CD4-positive, alpha-beta T cell (primary cell): ENCODE data around the gene KMT2C. TPM values are rescaled to one million over a fixed set of nuclear protein-coding genes. Genes with fewer than 3 reads are reported as not detected.

Source experiments
- ATAC-seq: fragments of 200-7000 bp; cut with Tn5 transposase; one replicate; pipeline ENCODE4 v1.10.0; 2022; ENCODE audit warnings: mild to moderate bottlenecking; ENCODE audit not compliant: poor library complexity
- CTCF ChIA-PET: fragments of 350-600 bp; sonication (Branson Sonifier 250); formaldehyde crosslinking; loops from one replicate; lab custom pipeline; 2021; ENCODE audit warnings: antibody characterized with exemption, inconsistent platforms; lab: Charles Lee
- POLR2A ChIA-PET: fragments of 350-600 bp; sonication (Branson Sonifier 250); formaldehyde crosslinking; loops from one replicate; lab custom pipeline; 2021; ENCODE audit warnings: antibody characterized with exemption, inconsistent platforms; lab: Charles Lee
- DNase-seq, 14 experiments: peaks; one replicate each; pipeline ENCODE4 v3.0.0-alpha.2; 2013 to 2020; ENCODE audit warnings: mixed read lengths in 2 of 14
- H3K27ac ChIP-seq, 2 donors: one replicate each; pipeline versions ENCODE4 v1.5.1 to v1.7.0; 2013; ENCODE audit warnings: low read length in 2 of 2, low read depth in 1 of 2, mild to moderate bottlenecking in 1 of 2
- H3K27me3 ChIP-seq, 2 experiments: 1 replicate in 1 of 2; 2 replicates in 1 of 2; pipeline versions ENCODE4 v1.6.1 to v1.7.0; 2013; ENCODE audit warnings: low read length in 2 of 2, control low read depth in 1 of 2, mild to moderate bottlenecking in 1 of 2, moderate library complexity in 1 of 2; ENCODE audit not compliant: insufficient read depth in 2 of 2, control insufficient read depth in 1 of 2
- H3K36me3 ChIP-seq: one replicate; pipeline ENCODE4 v1.6.1; 2013; ENCODE audit warnings: low read length, control low read depth; ENCODE audit not compliant: insufficient read depth
- H3K4me1 ChIP-seq: one replicate; pipeline ENCODE4 v1.6.1; 2013; ENCODE audit warnings: low read length, control low read depth; ENCODE audit not compliant: insufficient read depth
- H3K4me3 ChIP-seq: one replicate; pipeline ENCODE4 v1.5.1; 2013; ENCODE audit warnings: mild to moderate bottlenecking, low read length, moderate library complexity
- H3K9me3 ChIP-seq, 2 experiments: 1 replicate in 1 of 2; 2 replicates in 1 of 2; pipeline versions ENCODE4 v1.6.1 to v1.7.0; 2013; ENCODE audit warnings: low read length in 2 of 2, mild to moderate bottlenecking in 2 of 2, control low read depth in 1 of 2, moderate library complexity in 1 of 2; ENCODE audit not compliant: control insufficient read depth in 1 of 2, insufficient read depth in 1 of 2
- H3K27ac Mint-ChIP-seq: one replicate; pipeline ENCODE4 v1.8.0; 2020; ENCODE audit warnings: mixed read lengths
- H3K27me3 Mint-ChIP-seq: one replicate; pipeline ENCODE4 v1.8.0; 2021; ENCODE audit warnings: mixed read lengths
- H3K36me3 Mint-ChIP-seq: one replicate; pipeline ENCODE4 v1.8.0; 2021; ENCODE audit warnings: low read depth, mixed read lengths
- H3K4me1 Mint-ChIP-seq: one replicate; pipeline ENCODE4 v1.8.0; 2021; ENCODE audit warnings: low read depth, mixed read lengths
- H3K4me3 Mint-ChIP-seq: one replicate; pipeline ENCODE4 v1.8.0; 2020; ENCODE audit warnings: mild to moderate bottlenecking, mixed read lengths
- H3K9me3 Mint-ChIP-seq: one replicate; pipeline ENCODE4 v1.8.0; 2020; ENCODE audit warnings: mixed read lengths
- CTCF ChIP-seq: fragments of 200-600 bp; IDR thresholded peaks from one replicate; pipeline ENCODE4 v1.8.0; 2022; ENCODE audit warnings: antibody characterized with exemption, mild to moderate bottlenecking
- intact Hi-C, 2 experiments: fragments of 100-400 bp; cut with DNase I in 1 of 2; cut with micrococcal nuclease in 1 of 2; formaldehyde crosslinking; loops; one replicate each; pipeline versions ENCODE4 v1.15.1 to v1.9.0; 2023 to 2025; cut with DNase I, micrococcal nuclease
- total RNA-seq, 174 experiments: library from RNA in 2 of 174; stranded (reverse) in 2 of 174; gene quantifications; one replicate each; pipeline ENCODE4 v1.2.3 and lab custom pipeline; 2021 to 2026

KMT2C gene
- total RNA-seq, 2 experiments from 2014 or later, result 113 to 118 TPM

DNA sequence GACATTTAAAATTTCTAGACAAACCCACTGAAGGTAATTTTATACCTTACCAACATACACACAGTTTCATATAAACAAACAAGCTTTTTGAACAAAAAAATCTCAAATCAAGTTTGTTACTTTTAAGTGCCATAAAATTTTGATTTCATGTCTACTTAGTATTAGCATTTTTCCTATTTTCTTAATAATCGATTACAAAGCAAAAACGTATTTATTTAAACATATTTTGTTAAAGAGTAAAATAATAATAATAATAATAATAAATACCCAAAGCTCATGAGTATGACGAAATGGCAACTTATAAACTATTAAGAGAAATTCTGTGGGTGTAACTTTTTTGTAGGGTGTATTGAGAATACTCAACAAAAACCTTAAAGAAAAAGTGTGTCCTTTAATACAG is 232.7 kb downstream of the KMT2C start:
- Histone ChIP-seq H3K27me3 (no peaks in the 10 kb centered on the region), H3K9me3 (no peaks in the 10 kb centered on the region), H3K4me1 (no peaks in the 10 kb centered on the region), H3K27ac (no peak overlapping the region), H3K4me3 (no peak overlapping the region), H3K36me3 (peaks cover 54% of the 10 kb centered on the region)
- CTCF ChIA-PET, result no interaction called here
- POLR2A ChIA-PET, result no interaction called here
- H3K27me3 Mint-ChIP-seq, result no peaks in the 10 kb centered on the region
- H3K27ac Mint-ChIP-seq, result no peak overlapping the region
- H3K4me1 Mint-ChIP-seq, result no peaks in the 10 kb centered on the region
- intact Hi-C loops, result no loop called here
- ATAC-seq, result no peak
- peaks cover 80% of the 10 kb centered on the region for H3K36me3 Mint-ChIP-seq
- DNase-seq, result no peak
- TF ChIP-seq CTCF, result no peak
- H3K9me3 Mint-ChIP-seq, result no peaks in the 10 kb centered on the region
- no peak overlapping the region for H3K4me3 Mint-ChIP-seq

DNA sequence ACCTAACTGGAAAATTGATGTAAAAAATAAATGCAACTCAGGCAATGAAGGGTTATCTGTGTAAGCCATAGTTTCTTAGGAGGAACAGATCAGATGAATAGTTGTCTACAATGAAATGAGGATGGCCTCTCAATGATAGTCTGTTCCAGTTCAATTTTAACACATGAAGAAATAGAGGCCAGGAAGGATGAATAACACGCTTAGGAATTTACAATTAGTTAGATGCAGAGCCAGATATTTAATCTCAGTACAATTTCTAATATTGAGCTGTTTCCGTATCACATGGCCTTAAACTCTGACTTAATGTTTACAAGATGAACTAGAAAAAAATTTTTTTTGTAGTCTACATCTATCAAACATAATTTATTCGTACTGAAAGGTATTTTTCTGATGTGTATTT is 233.7 kb downstream of the KMT2C start:
- ChIA-PET POLR2A (interaction anchor here (0.9 kb wide), 1 partner anchor 18 kb away, joined by 3 read pairs; no protein-coding TSS in a partner anchor), CTCF (interaction anchor here (0.7 kb wide), 1 partner anchor 395 kb away, joined by 4 read pairs; no protein-coding TSS in a partner anchor)
- Mint-ChIP-seq H3K27ac (no peak overlapping the region), H3K36me3 (peaks cover 82% of the 10 kb centered on the region), H3K4me3 (no peak overlapping the region), H3K9me3 (no peaks in the 10 kb centered on the region), H3K4me1 (no peaks in the 10 kb centered on the region), H3K27me3 (no peaks in the 10 kb centered on the region)
- Histone ChIP-seq H3K4me3 (no peak overlapping the region), H3K27ac (no peak overlapping the region), H3K27me3 (no peaks in the 10 kb centered on the region), H3K36me3 (peaks cover 55% of the 10 kb centered on the region), H3K9me3 (no peaks in the 10 kb centered on the region), H3K4me1 (no peaks in the 10 kb centered on the region)
- DNase-seq (no peak), ATAC-seq (no peak)
- no peak for TF ChIP-seq CTCF
- intact Hi-C loops, result no loop called here

GRCh38 chr7:152200395-152200794 is 235.4 kb downstream of the KMT2C start:
- ChIA-PET CTCF (no interaction called here), POLR2A (no interaction called here)
- ATAC-seq (no peak), DNase-seq (no peak)
- Mint-ChIP-seq H3K9me3 (no peaks in the 10 kb centered on the region), H3K36me3 (peaks cover 88% of the 10 kb centered on the region), H3K4me1 (no peaks in the 10 kb centered on the region), H3K27me3 (no peaks in the 10 kb centered on the region), H3K4me3 (no peak overlapping the region), H3K27ac (no peak overlapping the region)
- no peak overlapping the region for H3K4me3 ChIP-seq
- no peaks in the 10 kb centered on the region for H3K9me3 ChIP-seq
- no peak overlapping the region for H3K27ac ChIP-seq
- peaks cover 62% of the 10 kb centered on the region for H3K36me3 ChIP-seq
- no peak for TF ChIP-seq CTCF
- intact Hi-C loops, result no loop called here
- no peaks in the 10 kb centered on the region for H3K27me3 ChIP-seq
- no peaks in the 10 kb centered on the region for H3K4me1 ChIP-seq
